A549 (cell line): ENCODE data around the gene GPR89B. TPM values are rescaled to one million over a fixed set of nuclear protein-coding genes. Genes with fewer than 3 reads are reported as not detected.

Experiments used
- ATAC-seq, 2 experiments: fragments of 200-7000 bp in 1 of 2; fragments of >200 bp in 1 of 2; cut with Nextera tagmentation in 1 of 2; cut with Tn5 transposase in 1 of 2; 3 replicates each; pipeline versions ENCODE4 v1.8.0 to v1.9.1; 2018 to 2020; ENCODE audit warnings: mild to moderate bottlenecking in 1 of 2, moderate library complexity in 1 of 2
- CTCF ChIA-PET: fragments of 300-600 bp; sonication (Branson Sonifier 250); formaldehyde crosslinking; extraction: SDS; loops from one replicate; lab custom pipeline; 2021; ENCODE audit warnings: antibody characterized with exemption, inconsistent platforms; lab: Yijun Ruan, JAX
- POLR2A ChIA-PET: fragments of 350-600 bp; formaldehyde crosslinking; extraction: SDS; loops from one replicate; lab custom pipeline; 2021; ENCODE audit warnings: antibody characterized with exemption, inconsistent platforms; lab: Yijun Ruan, JAX
- DNase-seq, 2 experiments: peaks; one replicate each; pipeline versions ENCODE4 v3.0.0 to v3.0.0-alpha.2; 2011 to 2016; ENCODE audit warnings: low read depth in 1 of 2, low spot score in 1 of 2
- FAIRE-seq: peaks from 2 replicates; lab custom pipeline; 2011; peaks lifted over from hg19 to GRCh38; lab: Jason Lieb, UNC
- H3K27ac ChIP-seq, 2 experiments: fragments of >200 bp; sonication (Bioruptor Twin); formaldehyde crosslinking; 3 replicates each; pipeline ENCODE4 v1.5.1; 2016 to 2017
- H3K4me1 ChIP-seq: fragments of >200 bp; sonication (Bioruptor Twin); formaldehyde crosslinking; 3 replicates; pipeline ENCODE4 v1.6.1; 2016
- H3K4me2 ChIP-seq: fragments of >200 bp; sonication (Bioruptor Twin); formaldehyde crosslinking; 3 replicates; pipeline ENCODE4 v1.6.1; 2016
- H3K4me3 ChIP-seq: fragments of >200 bp; sonication (Bioruptor Twin); formaldehyde crosslinking; 3 replicates; pipeline ENCODE4 v1.5.1; 2016
- H3K9me3 ChIP-seq: fragments of >200 bp; sonication (Bioruptor Twin); formaldehyde crosslinking; 3 replicates; pipeline ENCODE4 v1.6.1; 2016
- CBX2 ChIP-seq: fragments of 200-600 bp; sonication (generic); IDR thresholded peaks from 2 replicates; pipeline ENCODE4 v1.6.1; 2016; ENCODE audit warnings: low read depth, mild to moderate bottlenecking, borderline replicate concordance
- CBX8 ChIP-seq: fragments of 200-600 bp; sonication (generic); IDR thresholded peaks from 2 replicates; pipeline ENCODE4 v1.6.1; 2016
- CHD2 ChIP-seq: fragments of 150-350 bp; IDR thresholded peaks from 2 replicates; pipeline ENCODE4 v1.6.1; 2014; ENCODE audit warnings: low read length; ENCODE audit not compliant: partially characterized antibody
- CHD4 ChIP-seq: fragments of 200-600 bp; sonication (generic); IDR thresholded peaks from 2 replicates; pipeline ENCODE4 v1.6.1; 2016; ENCODE audit warnings: antibody characterized with exemption, mild to moderate bottlenecking, borderline replicate concordance
- CTCF ChIP-seq: fragments of >200 bp; sonication (Bioruptor Twin); formaldehyde crosslinking; IDR thresholded peaks from 3 replicates; pipeline ENCODE4 v1.5.1; 2016
- E2F6 ChIP-seq: IDR thresholded peaks from 2 replicates; pipeline ENCODE4 v1.6.1; 2012; ENCODE audit warnings: low read depth, borderline replicate concordance
- EHF ChIP-seq: fragments of 250-450 bp; sonication (Bioruptor Pico); IDR thresholded peaks from 2 replicates; pipeline ENCODE4 v1.5.0; 2020; ENCODE audit warnings: mild to moderate bottlenecking
- EHMT2 ChIP-seq: fragments of 200-600 bp; sonication (generic); IDR thresholded peaks from 2 replicates; pipeline ENCODE4 v1.6.1; 2016; ENCODE audit warnings: antibody characterized with exemption, low read depth, mild to moderate bottlenecking, moderate library complexity
- FOSB ChIP-seq: fragments of 250-450 bp; sonication (Bioruptor Pico); IDR thresholded peaks from 2 replicates; pipeline ENCODE4 v1.5.0; 2020; ENCODE audit warnings: mild to moderate bottlenecking, moderate library complexity
- FOSL2 ChIP-seq, 2 experiments: fragments of 450-650 bp in 1 of 2; fragments of >200 bp in 1 of 2; sonication (Bioruptor Twin) in 1 of 2; formaldehyde crosslinking; IDR thresholded peaks; 2 replicates each; pipeline versions ENCODE4 v1.5.0 to v1.6.1; 2016 to 2020; ENCODE audit warnings: mild to moderate bottlenecking in 1 of 2, moderate library complexity in 1 of 2
- FOXS1 ChIP-seq: fragments of 250-450 bp; sonication (Bioruptor Pico); IDR thresholded peaks from 2 replicates; pipeline ENCODE4 v1.5.0; 2020; ENCODE audit warnings: mild to moderate bottlenecking, moderate library complexity
- GATA3 ChIP-seq: IDR thresholded peaks from 2 replicates; pipeline ENCODE4 v1.6.1; 2012; ENCODE audit warnings: borderline replicate concordance
- HMGXB4 ChIP-seq: fragments of 250-450 bp; sonication (Bioruptor Pico); IDR thresholded peaks from 2 replicates; pipeline ENCODE4 v1.5.0; 2021; ENCODE audit warnings: mild to moderate bottlenecking, moderate library complexity, borderline replicate concordance
- HOXA7 ChIP-seq: fragments of 250-450 bp; sonication (Bioruptor Pico); IDR thresholded peaks from 2 replicates; pipeline ENCODE4 v1.5.0; 2020; ENCODE audit warnings: mild to moderate bottlenecking, moderate library complexity
- HOXB5 ChIP-seq: fragments of 250-450 bp; sonication (Bioruptor Pico); IDR thresholded peaks from 2 replicates; pipeline ENCODE4 v1.5.0; 2020; ENCODE audit warnings: mild to moderate bottlenecking, moderate library complexity
- MAFK ChIP-seq: fragments of 450-650 bp; IDR thresholded peaks from 2 replicates; pipeline ENCODE4 v1.6.1; 2014; ENCODE audit not compliant: partially characterized antibody
- MAX ChIP-seq: IDR thresholded peaks from 2 replicates; pipeline ENCODE4 v1.6.1; 2012
- MAZ ChIP-seq: fragments of 150-350 bp; IDR thresholded peaks from 2 replicates; pipeline ENCODE4 v1.6.1; 2014; ENCODE audit warnings: antibody characterized with exemption, low read depth, low read length, borderline replicate concordance
- NR3C1 ChIP-seq: fragments of >200 bp; sonication (Bioruptor Twin); formaldehyde crosslinking; IDR thresholded peaks from 3 replicates; pipeline ENCODE4 v1.6.1; 2017
- PBX3 ChIP-seq: IDR thresholded peaks from 2 replicates; pipeline ENCODE4 v1.6.1; 2012
- POLR2A ChIP-seq: IDR thresholded peaks from 2 replicates; pipeline ENCODE4 v1.6.1; 2012; ENCODE audit warnings: mild to moderate bottlenecking, low read length
- POLR2AphosphoS2 ChIP-seq: conservative IDR thresholded peaks from 2 replicates; pipeline ENCODE4 v1.6.1; 2012; ENCODE audit warnings: low read length, improper control_type of control experiment, inconsistent platforms
- RARB ChIP-seq: fragments of 250-450 bp; sonication (Bioruptor Pico); IDR thresholded peaks from 2 replicates; pipeline ENCODE4 v1.8.0; 2021; ENCODE audit warnings: mild to moderate bottlenecking, moderate library complexity
- SREBF2 ChIP-seq: fragments of 450-650 bp; IDR thresholded peaks from 2 replicates; pipeline ENCODE4 v1.6.1; 2014; ENCODE audit warnings: mild to moderate bottlenecking, moderate library complexity
- TP53 ChIP-seq: fragments of 250-450 bp; sonication (Bioruptor Pico); IDR thresholded peaks from 2 replicates; pipeline ENCODE4 v1.5.0; 2021; ENCODE audit warnings: mild to moderate bottlenecking, moderate library complexity
- ZC3H11A ChIP-seq: fragments of 450-650 bp; IDR thresholded peaks from 2 replicates; pipeline ENCODE4 v1.6.1; 2014; ENCODE audit warnings: antibody characterized with exemption, mild to moderate bottlenecking
- ZFP36 ChIP-seq: fragments of 450-650 bp; IDR thresholded peaks from 2 replicates; pipeline ENCODE4 v1.6.1; 2014; ENCODE audit warnings: borderline replicate concordance; ENCODE audit not compliant: partially characterized antibody
- WGBS: methylation state at CpG from one replicate; pipeline ENCODE4 v1.1.6; 2017; ENCODE audit errors: missing lambda C conversion rate; 5-methylcytosine and 5-hydroxymethylcytosine counted together
- polyA plus RNA-seq, 4 experiments: library from polyadenylated mRNA; depleted of rRNA in 3 of 4; stranded (reverse); fragments of >200 nt; fragmentation: RNase III in 1 of 4; extraction: RNeasy Plus Mini Kit Qiagen cat#74134 plus additional on column Dnase treatment in 1 of 4; gene quantifications; 2 replicates in 3 of 4; 3 replicates in 1 of 4; pipeline ENCODE4 v1.2.3, GENCODE V29; 2011 to 2017
- TF ChIP-seq, protein P1 (sequence below): fragments of 450-650 bp; IDR thresholded peaks from 2 replicates; pipeline ENCODE4 v1.6.1; 2014; ENCODE audit warnings: antibody characterized with exemption
- TF ChIP-seq, protein P2 (sequence below): fragments of >200 bp; sonication (Bioruptor Twin); formaldehyde crosslinking; IDR thresholded peaks from 2 replicates; pipeline ENCODE4 v1.6.1; 2016

GPR89B gene
- polyA plus RNA-seq, 2 of the 4 experiments (the other 2 are of a cell fraction), result 7.0 to 17.4 TPM

- Histone ChIP-seq H3K4me2 (no peak overlapping the region), H3K4me1 (no peaks in the 10 kb centered on the region), H3K4me3 (no peak overlapping the region), H3K27ac (no peak overlapping the region), H3K9me3 (no peaks in the 10 kb centered on the region)
- WGBS, result 71% methylated on average over 7 of the region's 7 CpGs
- ChIA-PET CTCF (interaction anchor here (0.9 kb wide), 1 partner anchor 21 kb away, joined by 3 read pairs; no protein-coding TSS in a partner anchor), POLR2A (no interaction called here)
- DNase-seq (no peak), ATAC-seq (no peak), FAIRE-seq (no peak)
- TF ChIP-seq RARB (CRISPR knock-in tag) (no peak), SREBF2 (no peak), ZFP36 (no peak), TP53 (CRISPR knock-in tag) (no peak), CHD4 (no peak), FOSB (no peak), FOXS1 (CRISPR knock-in tag) (no peak), CTCF (no peak), CBX2 (no peak), NR3C1 (no peak), GATA3 (no peak), HMGXB4 (CRISPR knock-in tag) (no peak), POLR2AphosphoS2 (no peak), MAZ (no peak), EHMT2 (no peak), POLR2A (no peak), HOXB5 (no peak), FOSL2 (IDR thresholded peaks at IDR 0.05) (no peak), FOSL2 (CRISPR knock-in tag; IDR thresholded peaks at IDR 0.05) (no peak), CHD2 (no peak)
- TF ChIP-seq, protein P1, sequence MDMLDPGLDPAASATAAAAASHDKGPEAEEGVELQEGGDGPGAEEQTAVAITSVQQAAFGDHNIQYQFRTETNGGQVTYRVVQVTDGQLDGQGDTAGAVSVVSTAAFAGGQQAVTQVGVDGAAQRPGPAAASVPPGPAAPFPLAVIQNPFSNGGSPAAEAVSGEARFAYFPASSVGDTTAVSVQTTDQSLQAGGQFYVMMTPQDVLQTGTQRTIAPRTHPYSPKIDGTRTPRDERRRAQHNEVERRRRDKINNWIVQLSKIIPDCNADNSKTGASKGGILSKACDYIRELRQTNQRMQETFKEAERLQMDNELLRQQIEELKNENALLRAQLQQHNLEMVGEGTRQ, result no peak
These were observed 14.8 kb upstream of the GPR89B start for GRCh38 chr1:147913362-147913942.

DNA sequence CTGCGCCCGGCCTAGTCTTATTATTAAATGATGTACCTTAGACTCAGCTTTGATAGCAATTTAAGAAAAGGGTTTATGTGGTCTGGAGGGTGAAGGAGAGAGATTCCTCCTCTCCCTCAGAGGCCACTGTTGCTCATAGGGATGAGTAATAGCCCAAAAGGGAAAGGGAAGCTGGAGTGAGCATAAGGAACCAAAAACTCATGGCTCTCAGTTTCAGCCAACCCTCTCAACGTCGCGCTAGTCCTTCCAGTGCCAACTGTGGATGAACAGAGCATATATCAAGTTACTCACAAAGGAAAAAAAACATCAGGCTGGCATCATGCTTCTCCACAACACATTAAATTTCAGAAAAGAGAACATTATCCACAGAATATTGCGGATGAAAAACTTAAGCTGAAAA is 8.3 kb upstream of the GPR89B start:
- no peak for TF ChIP-seq HOXA7 (CRISPR knock-in tag)
- TF ChIP-seq CBX2, result no peak
- TF ChIP-seq PBX3, result no peak
- TF ChIP-seq GATA3, result no peak
- no peak for TF ChIP-seq SREBF2
- no peak for TF ChIP-seq CBX8
- no peak for TF ChIP-seq ZC3H11A
- TF ChIP-seq EHF (CRISPR knock-in tag), result no peak
- no peak for TF ChIP-seq MAX
- no peak for TF ChIP-seq TP53 (CRISPR knock-in tag)
- TF ChIP-seq, protein P2, sequence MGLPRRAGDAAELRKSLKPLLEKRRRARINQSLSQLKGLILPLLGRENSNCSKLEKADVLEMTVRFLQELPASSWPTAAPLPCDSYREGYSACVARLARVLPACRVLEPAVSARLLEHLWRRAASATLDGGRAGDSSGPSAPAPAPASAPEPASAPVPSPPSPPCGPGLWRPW, result no peak
- no peak for TF ChIP-seq MAFK
- no peak for TF ChIP-seq E2F6
- POLR2A ChIA-PET, result no interaction called here
- 89% methylated on average over 6 of the region's 6 CpGs for WGBS
- Histone ChIP-seq H3K27ac (no peak overlapping the region), H3K4me2 (no peak overlapping the region), H3K4me3 (no peak overlapping the region), H3K4me1 (no peaks in the 10 kb centered on the region), H3K9me3 (no peaks in the 10 kb centered on the region)
- DNase-seq (no peak), FAIRE-seq (no peak), ATAC-seq (no peak)
- CTCF ChIA-PET, result interaction anchor here (1.1 to 1.7 kb wide), 2 partner anchors 18 to 27 kb away, joined by 3 to 7 read pairs; no protein-coding TSS in a partner anchor
